B cell (primary cell): Measurements from ENCODE around the gene SMLR1.

ENCODE experiments used
- EZH2 ChIP-seq: IDR thresholded peaks from 2 replicates; pipeline ENCODE4 v1.6.1; 2012; ENCODE audit warnings: borderline replicate concordance, low read depth, mild to moderate bottlenecking, moderate library complexity, low read length; ENCODE audit not compliant: insufficient read depth, poor library complexity, severe bottlenecking
- TF ChIP-seq, protein P1 (sequence below): fragments of 200-600 bp; IDR thresholded peaks from one replicate; pipeline ENCODE4 v1.8.0; 2022; ENCODE audit warnings: antibody characterized with exemption, mild to moderate bottlenecking

DNA sequence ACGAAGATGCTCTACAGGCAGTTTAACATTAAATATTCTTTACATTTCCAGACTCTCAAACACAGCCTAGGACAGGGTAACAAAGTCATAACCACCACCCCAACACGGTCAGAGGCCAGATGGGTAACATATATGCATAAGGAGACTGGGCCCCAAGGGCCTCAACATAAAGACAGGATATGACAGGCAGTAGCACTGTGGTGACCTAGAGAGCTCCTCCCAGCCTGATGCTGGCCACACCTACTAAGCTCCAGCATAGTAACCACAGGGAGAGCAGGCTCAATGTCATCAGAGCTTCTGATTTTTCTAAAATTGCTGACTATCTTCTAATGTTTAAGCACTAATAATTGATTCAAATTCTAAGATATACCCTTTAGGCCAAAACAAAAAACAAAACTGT, 21.7 kb downstream of the SMLR1 start:
- TF ChIP-seq, protein P1, sequence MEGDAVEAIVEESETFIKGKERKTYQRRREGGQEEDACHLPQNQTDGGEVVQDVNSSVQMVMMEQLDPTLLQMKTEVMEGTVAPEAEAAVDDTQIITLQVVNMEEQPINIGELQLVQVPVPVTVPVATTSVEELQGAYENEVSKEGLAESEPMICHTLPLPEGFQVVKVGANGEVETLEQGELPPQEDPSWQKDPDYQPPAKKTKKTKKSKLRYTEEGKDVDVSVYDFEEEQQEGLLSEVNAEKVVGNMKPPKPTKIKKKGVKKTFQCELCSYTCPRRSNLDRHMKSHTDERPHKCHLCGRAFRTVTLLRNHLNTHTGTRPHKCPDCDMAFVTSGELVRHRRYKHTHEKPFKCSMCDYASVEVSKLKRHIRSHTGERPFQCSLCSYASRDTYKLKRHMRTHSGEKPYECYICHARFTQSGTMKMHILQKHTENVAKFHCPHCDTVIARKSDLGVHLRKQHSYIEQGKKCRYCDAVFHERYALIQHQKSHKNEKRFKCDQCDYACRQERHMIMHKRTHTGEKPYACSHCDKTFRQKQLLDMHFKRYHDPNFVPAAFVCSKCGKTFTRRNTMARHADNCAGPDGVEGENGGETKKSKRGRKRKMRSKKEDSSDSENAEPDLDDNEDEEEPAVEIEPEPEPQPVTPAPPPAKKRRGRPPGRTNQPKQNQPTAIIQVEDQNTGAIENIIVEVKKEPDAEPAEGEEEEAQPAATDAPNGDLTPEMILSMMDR = no peak
- TF ChIP-seq EZH2 = no peak
